ENCODE data around the gene OXT.
"Not testable (repeated sequence)": the region's sequence is repeated elsewhere in the genome, so short reads cannot be mapped to it uniquely, and the experiment has no call there.

OXT gene

DNA sequence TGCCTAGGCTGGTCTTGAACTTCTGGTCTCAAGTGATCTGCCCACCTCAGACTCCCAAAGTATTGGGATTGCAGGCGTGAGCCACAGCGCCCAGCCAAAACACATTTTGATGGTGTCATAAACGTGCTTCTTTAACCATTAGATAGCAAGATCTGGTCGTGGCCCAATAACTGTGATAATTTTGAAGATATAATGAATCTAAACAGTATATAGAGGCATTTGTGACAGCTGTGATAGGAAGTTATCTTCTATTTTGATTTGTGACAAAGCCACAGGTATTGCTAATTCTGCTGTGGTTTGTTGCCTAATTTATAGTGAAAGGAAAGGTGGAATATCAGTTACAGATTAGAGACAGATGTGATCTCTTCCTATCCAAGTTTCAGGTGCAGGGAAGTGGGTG is 695 bp upstream of the OXT start:
- no peaks in the 10 kb centered on the region for H3K9me3 Mint-ChIP-seq
- no peaks in the 10 kb centered on the region for H3K27me3 Mint-ChIP-seq
- no peak for DNase-seq
- peak overlapping the region; percentile 54 for H3K27ac Mint-ChIP-seq
- H3K4me3 Mint-ChIP-seq, result peak overlapping the region; percentile 65
- H3K36me3 Mint-ChIP-seq (ENCODE audit: low read depth), result no peaks in the 10 kb centered on the region
- H3K4me1 Mint-ChIP-seq (ENCODE audit: low read depth), result peaks cover 16% of the 10 kb centered on the region

DNA sequence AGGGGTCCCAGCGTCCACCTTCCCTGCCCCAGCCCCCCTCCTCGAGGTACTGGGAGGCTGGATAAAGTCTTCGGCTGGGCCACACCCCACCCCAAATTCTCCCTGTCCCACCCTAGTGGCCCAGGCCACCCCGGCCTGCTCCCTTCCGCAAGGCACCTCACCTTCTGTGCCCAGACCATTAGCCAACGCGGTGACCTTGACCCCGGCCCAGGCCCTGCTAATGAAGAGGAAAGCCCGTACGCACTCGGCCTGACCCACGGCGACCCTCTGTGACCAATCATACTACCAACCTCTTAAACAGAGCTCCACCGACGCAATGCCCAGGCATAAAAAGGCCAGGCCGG is 182 bp upstream of the OXT start:
- H3K27me3 Mint-ChIP-seq, result no peaks in the 10 kb centered on the region
- no peak overlapping the region for H3K27ac Mint-ChIP-seq
- no peaks in the 10 kb centered on the region for H3K9me3 Mint-ChIP-seq
- peaks cover 16% of the 10 kb centered on the region for H3K4me1 Mint-ChIP-seq (ENCODE audit: low read depth)
- no peaks in the 10 kb centered on the region for H3K36me3 Mint-ChIP-seq (ENCODE audit: low read depth)
- no peak for DNase-seq
- peak overlapping the region; percentile 65 for H3K4me3 Mint-ChIP-seq

DNA sequence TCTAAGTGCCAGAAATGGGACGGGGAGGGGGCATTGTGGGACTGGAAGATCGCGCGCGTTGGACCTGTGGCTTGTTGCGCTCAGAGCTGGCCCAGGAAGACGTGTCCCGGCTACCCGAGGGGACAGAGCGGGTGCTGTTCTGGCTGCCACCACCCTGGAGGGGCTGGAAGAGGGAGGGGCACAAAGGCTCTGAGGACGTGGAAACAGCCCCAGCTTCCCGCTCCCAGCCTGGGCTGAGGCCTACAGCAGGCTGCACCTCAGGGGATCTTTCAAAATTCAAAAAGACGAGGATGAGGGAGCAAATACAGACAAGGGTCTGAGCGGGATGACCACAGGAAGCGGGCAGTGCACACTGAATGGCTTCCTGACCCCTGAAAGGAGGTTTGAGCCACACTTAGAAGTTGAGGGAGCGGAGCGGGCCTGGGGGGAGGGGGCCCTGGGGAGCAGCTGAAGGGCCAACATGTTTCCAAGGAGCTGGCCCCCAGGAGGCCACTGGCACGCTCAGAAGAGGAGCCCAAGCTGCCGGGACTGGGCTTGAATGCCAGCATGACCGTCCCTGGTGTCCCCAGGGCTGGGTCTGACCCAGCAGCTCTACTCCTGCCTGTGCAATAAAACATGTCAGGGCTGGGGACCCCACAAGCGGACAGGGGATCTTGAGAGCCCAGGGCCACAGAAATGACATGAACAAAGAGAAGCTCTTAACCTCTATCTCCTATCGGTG is 1.3 kb downstream of the OXT start:
- peaks cover 24% of the 10 kb centered on the region for H3K4me1 Mint-ChIP-seq (ENCODE audit: low read depth)

DNA sequence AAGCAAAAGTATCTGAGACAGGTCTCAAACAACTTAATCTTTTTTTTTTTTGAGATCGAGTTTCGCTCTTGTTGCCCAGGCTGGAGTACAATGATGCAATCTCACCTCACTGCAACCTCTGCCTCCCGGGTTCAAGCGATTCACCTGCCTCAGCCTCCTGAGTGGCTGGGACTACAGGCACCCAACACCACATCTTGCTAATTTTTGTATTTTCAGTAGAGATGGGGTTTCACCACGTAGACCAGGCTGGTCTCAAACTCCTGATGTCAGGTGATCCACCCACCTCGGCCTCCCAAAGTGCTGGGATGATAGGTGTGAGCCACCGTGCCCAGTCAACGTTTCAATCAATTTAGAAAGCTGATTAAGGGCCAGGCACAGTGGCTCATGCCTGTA is 1.8 kb downstream of the OXT start:
- peaks cover 28% of the 10 kb centered on the region for H3K4me1 Mint-ChIP-seq (ENCODE audit: low read depth)
- H3K36me3 Mint-ChIP-seq (ENCODE audit: low read depth); DNase-seq; H3K9me3 Mint-ChIP-seq; H3K27ac Mint-ChIP-seq; H3K27me3 Mint-ChIP-seq; H3K4me3 Mint-ChIP-seq: not testable (repeated sequence)

More for the DNA sequence above, 1.3 kb downstream of the OXT start:
- no peak for DNase-seq
- H3K27me3 Mint-ChIP-seq, result peaks cover 2% of the 10 kb centered on the region
- no peaks in the 10 kb centered on the region for H3K9me3 Mint-ChIP-seq
- peak overlapping the region; percentile 65 for H3K4me3 Mint-ChIP-seq
- no peaks in the 10 kb centered on the region for H3K36me3 Mint-ChIP-seq (ENCODE audit: low read depth)
- peak overlapping the region; percentile 79 for H3K27ac Mint-ChIP-seq

DNA sequence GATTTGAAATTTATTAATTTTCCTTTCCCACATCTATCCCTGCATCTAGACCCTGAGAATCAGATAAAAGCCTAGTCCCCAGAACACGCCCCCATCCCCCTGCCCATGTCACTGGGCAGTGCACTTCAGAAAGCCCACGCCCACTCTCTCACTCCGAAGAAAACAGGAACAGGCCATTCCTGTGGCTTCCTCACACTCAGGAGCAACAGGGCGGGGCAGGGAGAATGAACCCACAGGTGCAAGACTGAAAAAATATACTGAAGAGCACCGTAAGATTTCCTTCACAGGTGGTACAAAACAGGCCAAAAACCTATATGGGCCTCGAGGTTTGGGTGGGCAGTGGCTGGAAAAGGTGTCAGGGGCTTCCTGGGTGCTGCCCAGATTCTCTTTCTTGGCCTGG is 3.4 kb downstream of the OXT start:
- Mint-ChIP-seq H3K4me3 (no peak overlapping the region), H3K36me3 (ENCODE audit: low read depth) (no peaks in the 10 kb centered on the region), H3K9me3 (no peaks in the 10 kb centered on the region), H3K27ac (no peak overlapping the region), H3K4me1 (ENCODE audit: low read depth) (peaks cover 28% of the 10 kb centered on the region), H3K27me3 (peaks cover 4% of the 10 kb centered on the region)
- DNase-seq, result no peak

DNA sequence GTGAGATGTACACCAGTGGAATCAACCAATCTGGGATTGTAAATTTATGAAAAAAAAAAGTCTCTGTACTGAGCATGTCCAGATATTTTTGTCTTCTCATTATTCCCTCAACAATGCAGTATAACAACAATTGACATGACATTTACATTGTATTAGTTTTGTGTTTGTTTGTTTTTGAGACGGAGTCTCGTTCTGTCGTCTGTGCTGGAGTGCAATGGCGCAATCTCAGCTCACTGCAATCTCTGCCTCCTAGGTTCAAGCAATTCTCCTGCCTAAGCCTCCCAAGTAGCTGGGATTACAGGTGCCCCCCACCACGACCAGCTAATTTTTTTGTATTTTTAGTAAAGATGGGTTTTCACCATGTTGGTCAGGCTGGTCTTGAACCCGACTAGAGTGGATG is 3.9 kb downstream of the OXT start:
- not testable (repeated sequence) for H3K9me3 Mint-ChIP-seq; H3K27me3 Mint-ChIP-seq; H3K36me3 Mint-ChIP-seq (ENCODE audit: low read depth); H3K27ac Mint-ChIP-seq; DNase-seq; H3K4me3 Mint-ChIP-seq
- H3K4me1 Mint-ChIP-seq (ENCODE audit: low read depth), result peaks cover 28% of the 10 kb centered on the region

DNA sequence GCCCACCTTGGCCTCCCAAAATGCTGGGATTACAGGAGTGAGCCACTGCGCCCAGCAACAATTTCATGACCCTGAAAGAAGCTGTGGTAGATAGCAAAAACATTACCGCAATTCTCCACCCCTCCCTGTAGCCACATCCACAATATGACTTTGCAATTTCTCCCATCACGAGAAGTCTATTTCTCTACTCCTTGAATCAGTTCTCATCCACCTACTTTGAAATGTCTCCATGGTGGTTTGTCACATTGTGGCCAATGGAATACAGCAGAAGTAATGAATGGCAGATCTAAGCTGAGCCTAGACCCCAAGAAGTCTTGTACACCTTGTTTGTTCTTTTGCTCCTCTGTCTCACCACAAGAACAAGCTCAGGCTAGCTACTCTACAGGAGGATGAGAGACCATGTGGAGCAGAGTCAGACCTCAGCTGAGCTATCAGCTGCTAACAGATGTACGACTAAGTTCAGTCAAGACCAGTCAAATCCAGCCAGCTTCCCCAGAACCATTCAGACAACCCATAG is 6.3 kb downstream of the OXT start:
- Mint-ChIP-seq H3K9me3 (no peaks in the 10 kb centered on the region), H3K36me3 (ENCODE audit: low read depth) (no peaks in the 10 kb centered on the region), H3K27me3 (peaks cover 29% of the 10 kb centered on the region), H3K4me3 (no peak overlapping the region), H3K27ac (peak overlapping the region; percentile 63), H3K4me1 (ENCODE audit: low read depth) (peaks cover 17% of the 10 kb centered on the region)
- DNase-seq, result no peak

DNA sequence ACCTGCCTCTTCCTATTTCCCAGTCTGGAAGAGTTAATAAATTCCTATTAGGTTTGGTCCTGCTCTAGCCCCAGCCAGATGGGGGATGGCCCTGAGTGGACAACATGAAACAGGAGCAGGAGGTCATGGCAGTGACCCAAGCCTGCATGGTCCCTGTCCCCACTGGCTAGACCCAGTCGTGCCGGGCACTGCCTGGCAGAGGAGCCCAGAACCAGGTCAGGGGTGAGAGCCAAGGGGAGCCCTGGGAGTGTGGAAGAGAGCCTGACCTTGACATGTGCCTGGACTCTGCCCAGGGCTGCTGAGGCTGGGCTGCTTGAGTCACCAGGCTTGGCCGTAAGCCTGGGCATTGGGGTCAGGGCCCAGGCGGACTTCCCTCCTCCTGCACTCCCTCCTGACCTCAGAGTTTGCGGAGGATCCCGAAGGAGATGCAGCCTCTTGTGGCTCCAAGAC is 9.5 kb downstream of the OXT start:
- no peak for DNase-seq
- H3K27ac Mint-ChIP-seq, result no peak overlapping the region
- peaks cover 49% of the 10 kb centered on the region for H3K27me3 Mint-ChIP-seq

DNA sequence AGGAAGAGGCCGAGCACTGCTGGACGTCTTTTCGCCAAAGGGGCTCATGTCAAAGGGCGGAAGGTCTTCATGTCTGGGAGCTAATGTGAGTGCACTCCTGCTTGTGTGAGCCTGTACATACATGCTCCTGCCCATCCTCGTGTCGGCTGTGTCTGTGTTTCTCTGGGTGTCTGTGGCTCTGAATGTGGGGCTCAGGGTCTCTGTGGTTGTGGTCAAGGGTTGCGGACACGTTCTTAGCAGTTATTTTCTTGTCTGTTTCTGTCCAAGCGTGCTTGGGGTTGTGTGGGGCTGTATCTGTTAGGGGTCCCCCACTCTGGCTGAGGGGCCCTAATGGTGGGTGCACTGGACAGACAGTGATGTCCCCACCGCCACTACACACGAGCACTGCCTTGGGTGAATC is 10.2 kb downstream of the OXT start:
- no peak overlapping the region for H3K27ac Mint-ChIP-seq
- H3K4me1 Mint-ChIP-seq (ENCODE audit: low read depth), result peaks cover 20% of the 10 kb centered on the region
- H3K27me3 Mint-ChIP-seq, result peaks cover 49% of the 10 kb centered on the region
- no peaks in the 10 kb centered on the region for H3K9me3 Mint-ChIP-seq
- H3K36me3 Mint-ChIP-seq (ENCODE audit: low read depth), result no peaks in the 10 kb centered on the region
- DNase-seq, result no peak
- no peak overlapping the region for H3K4me3 Mint-ChIP-seq

More for the DNA sequence above, 9.5 kb downstream of the OXT start:
- Mint-ChIP-seq H3K4me1 (ENCODE audit: low read depth) (peaks cover 20% of the 10 kb centered on the region), H3K4me3 (no peak overlapping the region), H3K36me3 (ENCODE audit: low read depth) (no peaks in the 10 kb centered on the region), H3K9me3 (no peaks in the 10 kb centered on the region)

DNA sequence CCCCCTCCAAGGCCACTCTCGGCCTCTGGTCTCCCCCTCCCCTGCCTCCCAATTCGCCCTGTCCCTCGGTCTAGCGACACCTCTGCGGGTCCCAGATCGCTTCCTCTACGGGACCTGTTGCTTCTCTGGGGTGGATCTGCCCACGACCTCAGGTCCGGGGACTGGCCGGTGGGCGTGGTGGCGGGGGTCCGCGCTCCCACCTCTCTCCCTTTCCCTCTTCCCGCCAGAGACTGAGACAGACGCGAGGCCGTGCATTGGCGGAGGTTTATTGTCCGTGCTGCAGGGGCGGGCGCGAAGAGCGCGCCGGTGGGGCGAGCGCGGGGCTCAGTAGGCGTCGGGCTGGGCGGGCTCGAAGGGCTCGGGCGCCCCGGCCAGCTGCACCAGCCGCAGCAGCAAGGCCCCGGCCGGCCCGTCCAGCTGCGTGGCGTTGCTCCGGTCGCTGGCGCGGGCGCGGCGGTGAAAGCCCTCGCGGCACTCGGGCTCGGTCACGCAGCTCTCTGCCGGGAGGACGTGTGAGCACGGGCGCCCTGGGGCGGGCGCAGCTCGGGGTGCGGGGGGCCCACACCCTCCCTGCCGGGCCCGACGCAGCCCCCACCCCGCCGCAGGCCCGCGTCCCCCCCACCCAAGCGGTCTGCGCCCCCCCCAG is 11.0 kb downstream of the OXT start:
- Mint-ChIP-seq H3K36me3 (ENCODE audit: low read depth) (no peaks in the 10 kb centered on the region), H3K4me1 (ENCODE audit: low read depth) (peaks cover 15% of the 10 kb centered on the region), H3K4me3 (peak overlapping the region; percentile 59), H3K27me3 (peaks cover 49% of the 10 kb centered on the region), H3K9me3 (no peaks in the 10 kb centered on the region), H3K27ac (no peak overlapping the region)
- DNase-seq, result peak; percentile 47

DNA sequence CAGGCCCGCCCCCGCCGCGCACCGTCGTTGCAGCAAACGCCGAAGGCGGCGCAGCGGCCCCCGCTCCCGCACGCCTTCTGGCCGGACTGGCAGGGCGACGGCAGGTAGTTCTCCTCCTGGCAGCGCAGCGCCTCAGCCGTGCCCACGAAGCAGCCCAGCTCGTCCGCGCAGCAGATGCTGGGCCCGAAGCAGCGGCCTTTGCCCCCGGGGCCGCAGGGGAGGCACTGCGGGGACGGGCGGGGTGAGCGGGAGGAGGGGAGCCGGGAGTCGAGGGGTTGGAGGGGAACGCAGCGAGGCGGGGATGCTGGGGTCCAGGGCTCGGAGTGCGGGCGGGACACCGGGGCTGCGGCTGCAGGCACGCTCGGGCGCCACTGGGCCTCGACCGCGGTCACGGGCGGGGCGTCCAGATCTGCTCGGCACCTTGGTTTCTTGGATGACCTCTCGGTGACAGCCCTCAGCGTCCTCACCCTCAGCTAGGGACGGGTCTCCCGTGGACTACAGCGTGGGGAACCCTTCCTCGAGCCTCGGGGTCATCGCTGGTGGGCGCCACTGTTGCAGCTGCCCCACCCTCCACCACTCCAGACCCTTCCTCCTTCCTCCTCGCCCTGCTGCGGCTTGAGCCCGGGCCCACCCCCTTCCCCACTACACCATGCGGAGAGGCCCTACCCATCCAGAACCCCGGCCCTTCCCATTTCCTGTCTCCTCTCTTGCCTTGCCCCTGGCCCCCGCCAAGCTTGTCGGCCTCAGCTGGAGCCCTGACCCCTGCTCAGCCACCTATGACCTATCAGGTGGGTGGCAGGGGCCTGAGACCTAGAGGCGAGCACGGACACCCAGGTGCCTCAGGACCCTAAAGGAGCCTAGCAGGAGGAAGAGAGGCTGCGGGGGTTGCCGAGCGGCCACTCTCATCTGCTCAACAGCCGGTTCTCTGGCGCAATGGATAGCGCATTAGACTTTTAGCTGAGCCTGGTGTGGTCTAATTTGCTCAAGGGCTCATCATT is 11.8 kb downstream of the OXT start:
- no peak for DNase-seq
- H3K9me3 Mint-ChIP-seq, result no peaks in the 10 kb centered on the region
- peaks cover 45% of the 10 kb centered on the region for H3K27me3 Mint-ChIP-seq
- H3K27ac Mint-ChIP-seq, result no peak overlapping the region
- peaks cover 9% of the 10 kb centered on the region for H3K4me1 Mint-ChIP-seq (ENCODE audit: low read depth)
- H3K4me3 Mint-ChIP-seq, result peak overlapping the region; percentile 41
- no peaks in the 10 kb centered on the region for H3K36me3 Mint-ChIP-seq (ENCODE audit: low read depth)

DNA sequence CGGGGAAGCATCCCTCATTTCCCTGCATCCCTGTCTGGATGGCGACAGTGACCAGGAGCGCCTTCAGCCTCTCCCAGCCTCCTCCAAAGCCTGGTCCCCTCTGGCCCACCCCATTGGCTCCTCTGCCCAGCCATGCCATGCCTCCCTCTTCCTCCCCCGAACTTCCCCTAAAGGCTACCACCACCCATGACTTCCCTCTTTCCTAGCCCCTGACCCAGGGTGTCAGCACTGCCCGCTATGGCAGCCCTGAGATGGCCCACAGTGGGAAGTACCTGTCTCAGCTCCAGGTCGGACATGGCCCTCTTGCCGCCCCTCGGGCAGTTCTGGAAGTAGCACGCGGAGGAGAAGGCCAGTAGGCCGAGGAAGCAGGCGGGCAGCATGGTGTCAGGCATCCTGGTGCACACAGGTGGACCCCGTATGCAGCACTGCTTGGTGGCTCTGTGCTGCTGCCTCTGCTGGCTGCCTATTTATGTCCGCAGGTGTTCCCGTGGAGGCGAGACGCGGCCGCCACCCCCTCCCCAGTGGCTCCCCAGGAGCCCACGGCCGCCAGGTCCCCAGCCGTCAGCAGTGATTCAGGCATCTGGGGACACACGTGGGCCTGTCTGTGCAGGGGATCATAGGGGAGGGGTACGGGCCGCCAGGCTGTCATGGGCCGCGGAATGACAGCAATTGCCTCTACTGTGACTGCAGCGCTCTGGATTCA is 13.0 kb downstream of the OXT start, which contains the start of gene AVP:
AVP (minus strand) TSS at position 442 of the 703 bp plus-strand sequence; CDS start at position 392, 50 bp downstream.
- no peaks in the 10 kb centered on the region for H3K36me3 Mint-ChIP-seq (ENCODE audit: low read depth)
- peak within 1 kb of the TSS; percentile 41 for H3K4me3 Mint-ChIP-seq
- H3K27me3 Mint-ChIP-seq, result peaks cover 45% of the 10 kb centered on the region
- no peak within 1 kb of the TSS for H3K27ac Mint-ChIP-seq
- H3K9me3 Mint-ChIP-seq, result no peaks in the 10 kb centered on the region
- H3K4me1 Mint-ChIP-seq (ENCODE audit: low read depth), result peaks cover 9% of the 10 kb centered on the region
- no peak for DNase-seq

DNA sequence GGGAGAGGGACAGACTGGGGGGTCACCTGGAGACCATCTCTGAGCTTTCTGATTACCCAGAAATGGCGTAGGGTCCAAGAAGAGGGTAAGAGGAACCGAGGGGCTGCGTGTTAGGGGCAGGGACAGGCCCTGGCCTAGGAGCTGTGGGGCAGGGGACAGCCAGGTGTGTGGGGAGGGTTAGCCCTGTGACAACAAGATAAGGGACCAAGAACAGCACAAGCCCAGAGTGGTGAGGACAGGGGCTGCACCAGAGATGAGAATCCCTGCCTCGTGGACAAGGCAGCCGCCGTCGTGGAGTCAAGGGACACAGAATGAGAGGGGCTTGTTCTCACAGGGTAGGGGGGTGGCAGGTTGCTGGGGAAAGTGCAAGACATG is 13.6 kb downstream of the OXT start:
- no peak for DNase-seq
- H3K9me3 Mint-ChIP-seq, result no peaks in the 10 kb centered on the region
- H3K27me3 Mint-ChIP-seq, result peaks cover 43% of the 10 kb centered on the region
- no peak overlapping the region for H3K4me3 Mint-ChIP-seq
- no peaks in the 10 kb centered on the region for H3K36me3 Mint-ChIP-seq (ENCODE audit: low read depth)
- H3K4me1 Mint-ChIP-seq (ENCODE audit: low read depth), result peaks cover 9% of the 10 kb centered on the region
- H3K27ac Mint-ChIP-seq, result no peak overlapping the region

DNA sequence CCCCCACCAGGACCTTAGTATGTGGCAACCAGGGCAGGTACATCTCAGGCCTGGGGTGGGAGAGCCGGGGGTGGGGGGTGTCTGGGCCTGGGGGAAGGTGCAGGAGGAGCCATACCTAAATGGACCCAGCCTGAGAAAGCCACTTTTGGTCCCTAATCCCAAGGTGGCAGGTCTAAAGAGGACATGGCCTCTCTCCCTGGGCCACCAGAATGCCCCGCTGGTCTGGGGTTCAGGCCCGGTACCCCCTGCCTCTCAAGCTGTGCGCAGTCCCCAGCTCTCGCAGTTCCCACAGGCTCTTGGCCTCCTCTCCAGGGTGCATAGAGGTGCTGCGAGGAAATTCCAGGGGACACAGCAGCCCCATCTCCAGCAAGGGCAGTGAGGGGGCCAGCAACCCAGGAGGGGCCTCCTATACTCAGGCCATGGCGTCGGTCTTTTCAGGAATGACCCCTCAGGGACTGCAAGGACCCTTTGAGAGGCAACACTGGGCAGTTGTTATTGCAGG is 14.2 kb downstream of the OXT start:
- no peak for DNase-seq
- Mint-ChIP-seq H3K9me3 (no peaks in the 10 kb centered on the region), H3K27ac (no peak overlapping the region), H3K4me3 (no peak overlapping the region), H3K36me3 (ENCODE audit: low read depth) (no peaks in the 10 kb centered on the region), H3K4me1 (ENCODE audit: low read depth) (peaks cover 13% of the 10 kb centered on the region), H3K27me3 (peaks cover 37% of the 10 kb centered on the region)

Data from activated T-cell treated with anti-CD3 and anti-CD28 coated beads, Interleukin-2, amount 50 U/mL, for 24 hours (primary cell).